PC-9 (cell line): ENCODE results near the gene SDK1. TPM values are rescaled to one million over a fixed set of nuclear protein-coding genes. Genes with fewer than 3 reads are reported as not detected.
"Not testable (repeated sequence)": the region's sequence is repeated elsewhere in the genome, so short reads cannot be mapped to it uniquely, and the experiment has no call there.

Experiments
- BruUV-seq: library from RNA; stranded (reverse); fragments of 400-500 nt; replicated peaks from 2 replicates; lab custom pipeline; 2021; lab: Mats Ljungman, UMichigan
- CTCF ChIA-PET: fragments of 300-600 bp; sonication (Branson Sonifier 250); formaldehyde crosslinking; loops from one replicate; lab custom pipeline; 2022; ENCODE audit warnings: antibody characterized with exemption; lab: Charles Lee
- POLR2A ChIA-PET: fragments of 300-600 bp; sonication (Branson Sonifier 250); formaldehyde crosslinking; loops from one replicate; lab custom pipeline; 2022; ENCODE audit warnings: antibody characterized with exemption; ENCODE audit not compliant: unreplicated experiment; lab: Charles Lee
- DNase-seq, 2 experiments: peaks; one replicate each; pipeline versions ENCODE4 v3.0.0 to v3.0.0-alpha.2; 2015 to 2022; ENCODE audit warnings: mixed read lengths in 1 of 2
- H2AFZ ChIP-seq: fragments of 200-600 bp; sonication (generic); 2 replicates; pipeline ENCODE4 v1.8.1; 2017; ENCODE audit warnings: antibody characterized with exemption
- H3F3A ChIP-seq: fragments of 200-600 bp; sonication (generic); 2 replicates; pipeline ENCODE4 v1.8.1; 2017; ENCODE audit warnings: antibody characterized with exemption, mild to moderate bottlenecking, low read depth; ENCODE audit not compliant: insufficient read depth
- H3K27ac ChIP-seq: fragments of 200-600 bp; sonication (generic); 2 replicates; pipeline ENCODE4 v1.6.1; 2016; ENCODE audit warnings: mixed run types
- H3K27me3 ChIP-seq: fragments of 200-600 bp; sonication (generic); 2 replicates; pipeline ENCODE4 v1.6.1; 2016; ENCODE audit warnings: low read depth, mixed run types; ENCODE audit not compliant: insufficient read depth
- H3K36me3 ChIP-seq: fragments of 200-600 bp; sonication (generic); 2 replicates; pipeline ENCODE4 v1.6.1; 2016; ENCODE audit warnings: low read depth, mixed run types
- H3K4me1 ChIP-seq: fragments of 200-600 bp; sonication (generic); replicated peaks from 2 replicates; pipeline ENCODE4 v1.6.1; 2016; ENCODE audit warnings: mixed run types; ENCODE audit not compliant: insufficient read depth
- H3K4me2 ChIP-seq: fragments of 200-600 bp; sonication (generic); 2 replicates; pipeline ENCODE4 v1.6.1; 2017; ENCODE audit warnings: mixed run types
- H3K4me3 ChIP-seq: fragments of 200-600 bp; sonication (generic); 2 replicates; pipeline ENCODE4 v1.6.1; 2016; ENCODE audit warnings: mixed run types
- H3K79me2 ChIP-seq: fragments of 200-600 bp; sonication (generic); 2 replicates; pipeline ENCODE4 v1.6.1; 2017; ENCODE audit warnings: low read depth, mixed run types
- H3K9me2 ChIP-seq: fragments of 200-600 bp; sonication (generic); 2 replicates; pipeline ENCODE4 v1.8.1; 2017; ENCODE audit warnings: mild to moderate bottlenecking; ENCODE audit not compliant: insufficient read depth
- H3K9me3 ChIP-seq: fragments of 200-600 bp; sonication (generic); 2 replicates; pipeline ENCODE4 v1.8.1; 2016; ENCODE audit warnings: low read depth; ENCODE audit not compliant: insufficient read depth
- H4K20me1 ChIP-seq: fragments of 200-600 bp; sonication (generic); 2 replicates; pipeline ENCODE4 v1.8.1; 2017; ENCODE audit not compliant: insufficient read depth
- CTCF ChIP-seq: fragments of 200-600 bp; sonication (generic); conservative IDR thresholded peaks from 2 replicates; pipeline ENCODE4 v1.6.1; 2017; ENCODE audit warnings: mixed run types, antibody characterized with exemption, mild to moderate bottlenecking, moderate library complexity
- EZH2 ChIP-seq: fragments of 200-600 bp; sonication (generic); IDR thresholded peaks from 2 replicates; pipeline ENCODE4 v1.8.0; 2017; ENCODE audit warnings: antibody characterized with exemption, low read depth
- intact Hi-C: fragments of 100-400 bp; cut with micrococcal nuclease; formaldehyde crosslinking; loops from one replicate; pipeline ENCODE4 v1.10.0; 2022; ENCODE audit not compliant: unreplicated experiment
- total RNA-seq: library from RNA; stranded (reverse); gene quantifications from 2 replicates; pipeline ENCODE4 v1.2.3, GENCODE V29; 2021

SDK1 gene
- total RNA-seq, 1 experiment from 2014 or later, result not detected

DNA sequence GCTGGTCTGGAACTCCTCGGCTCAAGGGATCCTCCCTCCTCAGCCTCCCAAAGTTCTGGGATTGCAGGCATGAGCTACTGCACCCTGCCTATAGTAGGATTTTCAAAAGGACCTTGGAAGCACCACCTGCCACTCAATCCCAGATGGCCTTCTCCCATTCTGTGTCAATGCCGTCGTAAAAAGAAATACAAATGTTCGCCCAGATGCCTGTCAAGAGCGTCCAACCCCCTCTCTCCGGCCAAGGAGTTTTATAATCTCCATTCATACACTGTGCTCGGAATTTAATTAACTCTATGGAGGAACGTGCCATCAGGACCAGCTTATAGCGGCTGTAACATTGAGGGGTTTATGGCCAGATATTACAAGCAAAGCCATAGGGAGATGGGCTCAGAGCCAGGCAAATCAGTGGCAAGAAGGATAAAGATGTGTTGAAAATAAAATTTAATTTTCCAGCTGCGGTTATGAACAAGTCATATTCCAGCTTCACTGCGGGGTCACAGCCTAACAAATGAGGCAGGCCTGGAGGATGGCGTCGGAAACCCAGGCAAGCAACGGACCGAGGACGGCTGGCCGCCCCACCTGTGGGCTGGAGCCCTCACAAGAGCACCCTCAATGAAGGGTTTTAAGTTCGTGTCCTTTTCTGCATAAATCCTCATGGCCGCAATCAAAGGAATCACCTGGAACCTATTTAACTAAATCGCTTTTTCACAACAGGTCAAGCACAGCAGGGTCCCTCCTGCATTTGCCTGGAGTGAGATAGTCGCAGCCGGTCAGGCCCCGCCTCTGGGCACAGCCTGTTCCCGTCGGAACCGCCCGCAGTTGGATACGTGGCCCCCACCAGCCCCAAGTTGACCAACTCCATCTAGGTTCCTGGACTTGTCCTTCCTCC lies 1006.5 kb downstream of the SDK1 start:
- H4K20me1 ChIP-seq, result no peaks in the 10 kb centered on the region
- H2AFZ ChIP-seq, result no peak overlapping the region
- intact Hi-C loops, result no loop called here
- H3K4me1 ChIP-seq, result no peaks in the 10 kb centered on the region
- no peak for DNase-seq
- no peaks in the 10 kb centered on the region for H3F3A ChIP-seq
- H3K4me3 ChIP-seq, result no peak overlapping the region
- H3K9me2 ChIP-seq, result no peaks in the 10 kb centered on the region; the same call in 1 of the 2 replicates
- TF ChIP-seq EZH2 (no peak; the same call in 1 of the 2 replicates), CTCF (no peak)
- H3K9me3 ChIP-seq, result no peaks in the 10 kb centered on the region
- H3K79me2 ChIP-seq, result no peaks in the 10 kb centered on the region
- BruUV-seq, result no TSS peak
- CTCF ChIA-PET, result no interaction called here
- no peaks in the 10 kb centered on the region for H3K36me3 ChIP-seq
- POLR2A ChIA-PET, result no interaction called here
- H3K4me2 ChIP-seq, result no peak overlapping the region
- H3K27me3 ChIP-seq, result peaks cover 96% of the 10 kb centered on the region
- no peak overlapping the region for H3K27ac ChIP-seq

- DNase-seq, result no peak
- Histone ChIP-seq H3K4me2 (no peak overlapping the region), H3K9me2 (no peaks in the 10 kb centered on the region; the same call in 1 of the 2 replicates), H3K4me3 (no peak overlapping the region), H3K27me3 (peaks cover 92% of the 10 kb centered on the region), H3K79me2 (no peaks in the 10 kb centered on the region), H4K20me1 (no peaks in the 10 kb centered on the region), H2AFZ (no peak overlapping the region), H3K36me3 (no peaks in the 10 kb centered on the region), H3F3A (no peaks in the 10 kb centered on the region), H3K4me1 (no peaks in the 10 kb centered on the region), H3K27ac (no peak overlapping the region), H3K9me3 (no peaks in the 10 kb centered on the region)
- intact Hi-C loops, result no loop called here
- CTCF ChIA-PET, result no interaction called here
- no peak for TF ChIP-seq CTCF
- TF ChIP-seq EZH2, result no peak
- POLR2A ChIA-PET, result no interaction called here
- no TSS peak for BruUV-seq
Observed at GRCh38 chr7:4308205-4308590, 1007.1 kb downstream of the SDK1 start.

GRCh38 chr7:4313911-4314310 lies 1012.9 kb downstream of the SDK1 start:
- H3K4me2 ChIP-seq, intact Hi-C loops, CTCF ChIA-PET, BruUV-seq, H4K20me1 ChIP-seq, H3K4me1 ChIP-seq, H3F3A ChIP-seq, H3K9me3 ChIP-seq, H3K79me2 ChIP-seq, H3K27ac ChIP-seq, H3K4me3 ChIP-seq, POLR2A ChIA-PET, H3K36me3 ChIP-seq, H2AFZ ChIP-seq, H3K9me2 ChIP-seq, DNase-seq: not testable (repeated sequence)
- peaks cover 76% of the 10 kb centered on the region for H3K27me3 ChIP-seq

- H3K4me3 ChIP-seq, BruUV-seq, POLR2A ChIA-PET, H3K27ac ChIP-seq, H3K79me2 ChIP-seq, H2AFZ ChIP-seq, H3K36me3 ChIP-seq, H3K9me3 ChIP-seq, DNase-seq, H3F3A ChIP-seq, H4K20me1 ChIP-seq, intact Hi-C loops, H3K4me1 ChIP-seq, CTCF ChIA-PET, H3K4me2 ChIP-seq, H3K9me2 ChIP-seq: not testable (repeated sequence)
- H3K27me3 ChIP-seq, result peaks cover 78% of the 10 kb centered on the region
Observed at GRCh38 chr7:4314316-4314715, 1013.3 kb downstream of the SDK1 start.
